Naive thymus-derived CD4-positive, alpha-beta T cell (primary cell): ENCODE measurements around the gene UBB. TPM values are rescaled to one million over a fixed set of nuclear protein-coding genes. Genes with fewer than 3 reads are reported as not detected.

Source experiments
- ATAC-seq: fragments of 150-1000 bp; cut with Tn5 transposase; 2 replicates; pipeline ENCODE4 v1.10.0; 2021; ENCODE audit warnings: mild to moderate bottlenecking, moderate library complexity
- CTCF ChIA-PET: fragments of 350-600 bp; sonication (Branson Sonifier 250); formaldehyde crosslinking; loops from one replicate; lab custom pipeline; 2021; ENCODE audit warnings: antibody characterized with exemption; lab: Charles Lee
- POLR2A ChIA-PET: fragments of 350-600 bp; sonication (Branson Sonifier 250); formaldehyde crosslinking; loops from one replicate; lab custom pipeline; 2021; ENCODE audit warnings: antibody characterized with exemption, inconsistent platforms; lab: Charles Lee
- DNase-seq, 9 donors: peaks; one replicate each; pipeline versions ENCODE4 v3.0.0 to v3.0.0-alpha.2; 2020 to 2022; ENCODE audit warnings: mixed read lengths in 1 of 9
- H3K27ac ChIP-seq: one replicate; pipeline ENCODE4 v1.7.0; 2013; ENCODE audit warnings: mild to moderate bottlenecking, low read depth, low read length, moderate library complexity
- H3K27me3 ChIP-seq, 2 donors: one replicate each; pipeline ENCODE4 v1.7.0; 2013; ENCODE audit warnings: low read length in 2 of 2, mild to moderate bottlenecking in 2 of 2, moderate library complexity in 2 of 2; ENCODE audit not compliant: control insufficient read depth in 2 of 2, insufficient read depth in 2 of 2
- H3K36me3 ChIP-seq, 3 experiments: 1 replicate in 2 of 3; 2 replicates in 1 of 3; pipeline ENCODE4 v1.7.0; 2013; ENCODE audit warnings: low read length in 3 of 3, mild to moderate bottlenecking in 3 of 3, moderate library complexity in 1 of 3; ENCODE audit not compliant: insufficient read depth in 3 of 3, control insufficient read depth in 2 of 3
- H3K4me1 ChIP-seq, 2 donors: one replicate each; pipeline ENCODE4 v1.7.0; 2013; ENCODE audit warnings: low read length in 2 of 2, mild to moderate bottlenecking in 2 of 2, moderate library complexity in 1 of 2; ENCODE audit not compliant: control insufficient read depth in 2 of 2, insufficient read depth in 2 of 2
- H3K4me3 ChIP-seq: 2 replicates; pipeline ENCODE4 v1.7.0; 2013; ENCODE audit warnings: mild to moderate bottlenecking, low read length
- H3K9me3 ChIP-seq, 3 experiments: 1 replicate in 2 of 3; 2 replicates in 1 of 3; pipeline ENCODE4 v1.7.0; 2013; ENCODE audit warnings: low read length in 3 of 3; ENCODE audit not compliant: control insufficient read depth in 2 of 3
- H3K27ac Mint-ChIP-seq, 9 donors: one replicate each; pipeline ENCODE4 v1.8.0; 2020 to 2022; ENCODE audit warnings: mixed read lengths in 9 of 9, mild to moderate bottlenecking in 8 of 9, moderate library complexity in 5 of 9, inconsistent platforms in 2 of 9
- H3K27me3 Mint-ChIP-seq, 5 donors: one replicate each; pipeline ENCODE4 v1.8.0; 2021 to 2022; ENCODE audit warnings: mixed read lengths in 5 of 5, mild to moderate bottlenecking in 1 of 5
- H3K36me3 Mint-ChIP-seq, 5 donors: one replicate each; pipeline ENCODE4 v1.8.0; 2020 to 2022; ENCODE audit warnings: mixed read lengths in 5 of 5, mild to moderate bottlenecking in 3 of 5, inconsistent platforms in 1 of 5
- H3K4me1 Mint-ChIP-seq, 7 donors: one replicate each; pipeline ENCODE4 v1.8.0; 2020 to 2022; ENCODE audit warnings: mixed read lengths in 7 of 7, mild to moderate bottlenecking in 3 of 7, inconsistent platforms in 1 of 7
- H3K4me3 Mint-ChIP-seq, 10 donors: one replicate each; pipeline ENCODE4 v1.8.0; 2020 to 2022; ENCODE audit warnings: mild to moderate bottlenecking in 10 of 10, mixed read lengths in 10 of 10, moderate library complexity in 6 of 10, inconsistent platforms in 2 of 10
- H3K9me3 Mint-ChIP-seq, 11 donors: one replicate each; pipeline ENCODE4 v1.8.0; 2020 to 2022; ENCODE audit warnings: mixed read lengths in 11 of 11, mild to moderate bottlenecking in 4 of 11, inconsistent platforms in 1 of 11, moderate library complexity in 1 of 11
- intact Hi-C, 2 donors: fragments of 100-400 bp; cut with micrococcal nuclease; formaldehyde crosslinking; loops; one replicate each; pipeline ENCODE4 v1.15.1; 2023
- polyA plus RNA-seq, 2 donors: library from polyadenylated mRNA; unstranded; fragments of 300-500 nt; fragmentation: Illumina TruSeq; gene quantifications; one replicate each; pipeline ENCODE4 v1.2.3, GENCODE V29; 2021
- total RNA-seq, 6 experiments: library from RNA in 5 of 6; stranded (reverse) in 5 of 6; gene quantifications; 1 replicate in 5 of 6; 2 replicates in 1 of 6; pipeline ENCODE4 v1.2.3 and lab custom pipeline; 2021 to 2026

The UBB gene
- total and polyA plus RNA-seq, 7 experiments from 2014 or later: 537 to 1,950 (median 810) TPM

DNA sequence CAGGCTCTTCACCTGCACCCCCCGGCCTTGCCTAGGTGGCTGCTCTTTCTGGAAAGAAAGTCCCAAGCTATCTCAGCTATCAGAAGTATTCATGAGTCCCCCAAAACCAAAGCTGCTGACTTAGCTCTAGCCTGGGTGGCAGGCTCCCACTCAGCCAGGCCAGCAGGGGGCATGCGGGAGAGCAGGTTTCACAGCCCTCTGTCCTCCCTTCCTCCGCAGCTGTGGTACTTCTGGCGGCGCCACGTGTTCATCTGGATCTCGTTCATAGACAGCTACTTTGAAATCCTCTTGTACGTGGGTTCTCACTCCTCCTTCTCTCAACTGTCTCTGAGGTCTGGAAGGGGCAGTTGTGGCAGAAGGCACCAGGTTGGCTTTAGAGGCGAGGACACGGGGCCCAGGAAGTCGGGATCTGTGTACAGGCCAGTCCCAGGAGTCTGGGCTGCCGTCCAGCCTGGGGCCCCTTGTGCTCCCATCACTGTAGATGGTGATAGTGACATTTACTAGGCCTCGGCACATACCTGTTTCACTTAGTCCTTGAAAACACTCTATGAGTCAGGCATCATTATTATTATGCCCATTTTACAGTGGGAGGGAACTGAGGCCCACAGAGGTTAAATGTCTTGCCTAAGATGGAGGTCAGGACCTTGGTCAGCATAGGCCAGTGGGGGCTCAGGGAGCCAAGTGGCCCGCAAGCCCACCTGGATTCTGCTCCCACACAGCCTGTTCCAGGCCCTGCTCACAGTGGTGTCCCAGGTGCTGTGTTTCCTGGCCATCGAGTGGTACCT, 47.4 kb downstream of the UBB start:
- ChIA-PET CTCF (interaction anchor here (1.3 to 2.3 kb wide), 3 partner anchors 10 to 93 kb away, joined by 3 to 6 read pairs (median 5); no protein-coding TSS in a partner anchor), POLR2A (interaction anchor here (0.8 to 1.2 kb wide), 2 partner anchors 10 kb away, joined by 3 to 4 read pairs; no protein-coding TSS in a partner anchor)
- Histone ChIP-seq H3K4me1 (no peaks in the 10 kb centered on the region), H3K36me3 (peaks cover 11 to 66% (median 24%) of the 10 kb centered on the region in 3 experiments), H3K27me3 (no peaks in the 10 kb centered on the region), H3K9me3 (no peaks in the 10 kb centered on the region), H3K27ac (peak overlapping the region; percentile 18), H3K4me3 (no peak overlapping the region)
- Mint-ChIP-seq H3K9me3 (no peaks in the 10 kb centered on the region), H3K27ac (peak overlapping the region in 2 of 9 donors; percentile 36 to 67), H3K4me1 (peaks cover 0 to 8% (median 0%) of the 10 kb centered on the region in 7 donors), H3K4me3 (no peak overlapping the region), H3K36me3 (peaks cover 0 to 22% (median 8%) of the 10 kb centered on the region in 5 donors), H3K27me3 (no peaks in the 10 kb centered on the region)
- intact Hi-C loops: loop anchor here in 1 of 2 donors (1.0 kb wide), 1 partner anchor 93 kb away; no protein-coding TSS in a partner anchor
- DNase-seq (peak in 5 of 9 donors; percentile 30 to 38 (median 34)), ATAC-seq (peak; percentile 76)

DNA sequence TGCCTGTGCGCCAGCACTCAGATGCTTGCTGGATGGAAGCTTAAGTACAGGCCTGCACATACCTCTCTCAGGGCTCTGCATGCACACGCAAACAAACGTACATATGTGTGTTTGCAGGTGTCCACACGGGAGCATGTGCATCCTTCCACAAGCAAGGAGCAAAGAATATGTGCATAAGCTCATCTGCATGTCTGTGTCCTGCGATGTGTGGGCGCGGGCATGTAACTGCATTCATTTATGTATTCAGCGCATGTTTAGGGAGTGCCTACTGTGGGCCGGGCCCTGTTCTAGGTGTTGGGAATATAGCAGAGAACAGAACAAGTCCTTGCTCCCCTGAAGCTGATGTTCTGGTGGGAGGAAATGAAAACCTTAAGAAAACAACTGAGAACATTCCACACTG, 48.2 kb downstream of the UBB start:
- Histone ChIP-seq H3K4me1 (no peaks in the 10 kb centered on the region), H3K27ac (no peak overlapping the region), H3K36me3 (peaks cover 9 to 67% (median 24%) of the 10 kb centered on the region in 3 experiments), H3K27me3 (no peaks in the 10 kb centered on the region), H3K9me3 (no peaks in the 10 kb centered on the region), H3K4me3 (no peak overlapping the region)
- Mint-ChIP-seq H3K36me3 (peaks cover 0 to 22% (median 8%) of the 10 kb centered on the region in 5 donors), H3K9me3 (no peaks in the 10 kb centered on the region), H3K27ac (peak overlapping the region in 3 of 9 donors; percentile 18 to 39 (median 20)), H3K27me3 (no peaks in the 10 kb centered on the region), H3K4me3 (no peak overlapping the region), H3K4me1 (peaks cover 0 to 8% (median 0%) of the 10 kb centered on the region in 7 donors)
- intact Hi-C loops: no loop called here
- ChIA-PET CTCF (no interaction called here), POLR2A (interaction anchor here (0.8 kb wide), 2 partner anchors 9 to 1301 kb away, joined by 3 read pairs; no protein-coding TSS in a partner anchor)
- no peak for DNase-seq
- no peak for ATAC-seq

GRCh38 chr17:16430650-16431049, 49.8 kb downstream of the UBB start:
- no peaks in the 10 kb centered on the region for H3K9me3 Mint-ChIP-seq
- CTCF ChIA-PET: no interaction called here
- H3K27me3 Mint-ChIP-seq: no peaks in the 10 kb centered on the region
- intact Hi-C loops: loop anchor here in 1 of 2 donors (10.0 kb wide), 1 partner anchor 854 kb away; the partner anchor contains the start of gene COPS3
- Histone ChIP-seq H3K36me3 (peaks cover 9 to 62% (median 20%) of the 10 kb centered on the region in 3 experiments), H3K27ac (no peak overlapping the region), H3K9me3 (no peaks in the 10 kb centered on the region), H3K27me3 (no peaks in the 10 kb centered on the region), H3K4me3 (no peak overlapping the region), H3K4me1 (no peaks in the 10 kb centered on the region)
- H3K36me3 Mint-ChIP-seq: peaks cover 0 to 22% (median 8%) of the 10 kb centered on the region in 5 donors
- peaks cover 0 to 9% (median 4%) of the 10 kb centered on the region in 7 donors for H3K4me1 Mint-ChIP-seq
- no peak overlapping the region for H3K4me3 Mint-ChIP-seq
- DNase-seq: no peak
- ATAC-seq: no peak
- peak overlapping the region in 3 of 9 donors; percentile 29 to 61 (median 38) for H3K27ac Mint-ChIP-seq
- POLR2A ChIA-PET: no interaction called here

DNA sequence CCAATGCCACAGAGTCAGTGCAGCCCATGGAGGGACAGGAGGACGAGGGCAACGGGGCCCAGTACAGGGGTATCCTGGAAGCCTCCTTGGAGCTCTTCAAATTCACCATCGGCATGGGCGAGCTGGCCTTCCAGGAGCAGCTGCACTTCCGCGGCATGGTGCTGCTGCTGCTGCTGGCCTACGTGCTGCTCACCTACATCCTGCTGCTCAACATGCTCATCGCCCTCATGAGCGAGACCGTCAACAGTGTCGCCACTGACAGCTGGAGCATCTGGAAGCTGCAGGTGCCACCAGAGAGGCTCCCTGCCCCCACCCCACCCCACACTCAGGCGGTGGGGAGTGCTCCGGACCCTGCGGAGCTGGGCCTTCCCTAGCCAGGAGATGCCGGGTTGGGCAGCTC, 51.1 kb downstream of the UBB start:
- no peaks in the 10 kb centered on the region for H3K9me3 ChIP-seq
- no peaks in the 10 kb centered on the region for H3K27me3 ChIP-seq
- Mint-ChIP-seq H3K9me3 (no peaks in the 10 kb centered on the region), H3K4me1 (peaks cover 0 to 11% (median 6%) of the 10 kb centered on the region in 7 donors), H3K27me3 (no peaks in the 10 kb centered on the region), H3K36me3 (peaks cover 0 to 14% (median 4%) of the 10 kb centered on the region in 5 donors), H3K27ac (no peak overlapping the region), H3K4me3 (no peak overlapping the region)
- intact Hi-C loops: loop anchor here in 1 of 2 donors (10.0 kb wide), 1 partner anchor 853 kb away; the partner anchor contains the start of gene COPS3
- ChIA-PET POLR2A (no interaction called here), CTCF (interaction anchor here (1.8 kb wide), 1 partner anchor 21 kb away, joined by 4 read pairs; no protein-coding TSS in a partner anchor)
- H3K4me1 ChIP-seq: no peaks in the 10 kb centered on the region
- ATAC-seq (no peak), DNase-seq (no peak)
- no peak overlapping the region for H3K4me3 ChIP-seq
- H3K36me3 ChIP-seq: peaks cover 0 to 50% (median 12%) of the 10 kb centered on the region in 3 experiments
- H3K27ac ChIP-seq: no peak overlapping the region

Other genes starting within 250 kb of the UBB start
- 100 to 1,000 TPM; 131 to 169 (median 149) TPM for gene NCOR1, start 165.6 kb upstream of the UBB start, total RNA-seq
- gene NCOR1, start 165.6 kb upstream of the UBB start, polyA plus RNA-seq: 100 to 1,000 TPM in 1 of 2 donors, 10 to 100 TPM in 1; 75.8 to 165 TPM
- 10 to 100 TPM; 34.1 to 82.5 (median 75.3) TPM for gene PIGL, start 163.9 kb upstream of the UBB start, total RNA-seq
- gene PIGL, start 163.9 kb upstream of the UBB start, polyA plus RNA-seq: 10 to 100 TPM; 12.3 to 15.2 TPM
- gene CENPV, start 27.6 kb upstream of the UBB start, total RNA-seq: 10 to 100 TPM in 4 of 5 experiments, 1 to 10 TPM in 1; 9.8 to 30.3 (median 21.7) TPM
- 10 to 100 TPM; 23.1 to 29.2 TPM for gene CENPV, start 27.6 kb upstream of the UBB start, polyA plus RNA-seq
- gene TRPV2, start 34.5 kb downstream of the UBB start, total RNA-seq: 100 to 1,000 TPM in 1 of 5 experiments, 10 to 100 TPM in 4; 66.8 to 141 (median 80.0) TPM
- 100 to 1,000 TPM in 1 of 2 donors, 10 to 100 TPM in 1; 78.7 to 104 TPM for gene TRPV2, start 34.5 kb downstream of the UBB start, polyA plus RNA-seq
- gene LRRC75A, start 111.1 kb downstream of the UBB start, total RNA-seq: 1 to 10 TPM in 4 of 5 experiments, under 1 TPM in 1; 0.92 to 5.2 (median 3.8) TPM
- 1 to 10 TPM; 1.7 to 2.6 TPM for gene LRRC75A, start 111.1 kb downstream of the UBB start, polyA plus RNA-seq
- gene ZNF287, start 188.1 kb downstream of the UBB start, total RNA-seq: 10 to 100 TPM in 4 of 5 experiments, 1 to 10 TPM in 1; 9.6 to 18.1 (median 13.4) TPM
- 10 to 100 TPM; 12.9 to 13.5 TPM for gene ZNF287, start 188.1 kb downstream of the UBB start, polyA plus RNA-seq